HepG2 (cell line): ENCODE data around the gene PEMT.

Source experiments
- CHD2 ChIP-seq: IDR thresholded peaks from 2 replicates; pipeline ENCODE4 v1.6.1; 2011; ENCODE audit warnings: low read depth, low read length, improper control_type of control experiment
- FOXK2 ChIP-seq: fragments of 450-650 bp; IDR thresholded peaks from 2 replicates; pipeline ENCODE4 v1.6.1; 2016
- HNRNPK ChIP-seq: fragments of 200-400 bp; formaldehyde crosslinking; IDR thresholded peaks from 2 replicates; pipeline ENCODE4 v1.6.1; 2018; ENCODE audit warnings: low read length, low read depth, moderate library complexity, mild to moderate bottlenecking; ENCODE audit not compliant: poor library complexity, severe bottlenecking
- KLF9 ChIP-seq: IDR thresholded peaks from 2 replicates; pipeline ENCODE4 v1.6.1; 2016; ENCODE audit warnings: low read depth
- NPAS2 ChIP-seq: sonication (generic); formaldehyde crosslinking; IDR thresholded peaks from 2 replicates; pipeline ENCODE4 v1.8.0; 2022; ENCODE audit warnings: mild to moderate bottlenecking, missing genetic modification reagents, borderline replicate concordance
- POLR2AphosphoS5 ChIP-seq: IDR thresholded peaks from 2 replicates; pipeline ENCODE4 v1.6.1; 2012; ENCODE audit warnings: low read depth, low read length
- RAD51 ChIP-seq: fragments of 450-650 bp; IDR thresholded peaks from 2 replicates; pipeline ENCODE4 v1.6.1; 2016; ENCODE audit warnings: borderline replicate concordance
- TAF15 ChIP-seq: fragments of 200-400 bp; formaldehyde crosslinking; IDR thresholded peaks from one replicate; pipeline ENCODE4 v1.6.1; 2018; ENCODE audit warnings: mild to moderate bottlenecking, low read depth, low read length; ENCODE audit not compliant: poor library complexity, severe bottlenecking
- ZKSCAN8 ChIP-seq: IDR thresholded peaks from 2 replicates; pipeline ENCODE4 v1.6.1; 2016; ENCODE audit warnings: borderline replicate concordance, missing genetic modification reagents, missing compliant biosample characterization
- ZNF501 ChIP-seq: sonication (generic); formaldehyde crosslinking; IDR thresholded peaks from 2 replicates; pipeline ENCODE4 v1.5.1; 2020; ENCODE audit warnings: mild to moderate bottlenecking, moderate library complexity, missing genetic modification reagents
- TF ChIP-seq, protein P1 (sequence below): sonication (generic); formaldehyde crosslinking; conservative IDR thresholded peaks from 2 replicates; pipeline ENCODE4 v1.4.0; 2020; ENCODE audit warnings: missing genetic modification reagents
- TF ChIP-seq, protein P2 (sequence below): sonication (generic); formaldehyde crosslinking; IDR thresholded peaks from 2 replicates; pipeline ENCODE4 v1.5.0; 2020; ENCODE audit warnings: mild to moderate bottlenecking, missing genetic modification reagents, moderate library complexity

DNA sequence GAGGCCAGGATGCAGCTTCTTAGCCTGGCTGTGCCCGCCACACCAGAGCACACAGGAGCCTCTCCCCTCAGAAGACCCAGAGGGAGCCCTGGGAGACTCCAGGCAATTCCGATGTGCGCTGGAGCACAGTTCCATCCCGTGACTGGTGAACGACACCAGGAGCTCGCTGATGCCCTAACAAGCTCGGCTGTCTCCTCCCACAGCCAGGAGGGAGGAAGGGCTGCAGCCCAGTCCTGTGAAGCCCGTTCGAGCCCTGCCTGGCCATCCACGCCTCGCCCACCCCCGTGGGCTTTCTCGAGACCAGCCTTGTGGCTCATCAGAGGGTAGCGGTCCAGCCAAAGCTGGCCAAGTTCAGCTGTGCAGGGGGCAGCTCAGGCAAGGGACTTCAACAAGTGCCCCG, 73.5 kb downstream of the PEMT start:
- no peak for TF ChIP-seq NPAS2 (CRISPR knock-in tag)
- TF ChIP-seq CHD2: no peak
- no peak for TF ChIP-seq ZKSCAN8 (CRISPR knock-in tag)
- no peak for TF ChIP-seq POLR2AphosphoS5
- TF ChIP-seq FOXK2: no peak
- no peak for TF ChIP-seq RAD51
- TF ChIP-seq, protein P1, sequence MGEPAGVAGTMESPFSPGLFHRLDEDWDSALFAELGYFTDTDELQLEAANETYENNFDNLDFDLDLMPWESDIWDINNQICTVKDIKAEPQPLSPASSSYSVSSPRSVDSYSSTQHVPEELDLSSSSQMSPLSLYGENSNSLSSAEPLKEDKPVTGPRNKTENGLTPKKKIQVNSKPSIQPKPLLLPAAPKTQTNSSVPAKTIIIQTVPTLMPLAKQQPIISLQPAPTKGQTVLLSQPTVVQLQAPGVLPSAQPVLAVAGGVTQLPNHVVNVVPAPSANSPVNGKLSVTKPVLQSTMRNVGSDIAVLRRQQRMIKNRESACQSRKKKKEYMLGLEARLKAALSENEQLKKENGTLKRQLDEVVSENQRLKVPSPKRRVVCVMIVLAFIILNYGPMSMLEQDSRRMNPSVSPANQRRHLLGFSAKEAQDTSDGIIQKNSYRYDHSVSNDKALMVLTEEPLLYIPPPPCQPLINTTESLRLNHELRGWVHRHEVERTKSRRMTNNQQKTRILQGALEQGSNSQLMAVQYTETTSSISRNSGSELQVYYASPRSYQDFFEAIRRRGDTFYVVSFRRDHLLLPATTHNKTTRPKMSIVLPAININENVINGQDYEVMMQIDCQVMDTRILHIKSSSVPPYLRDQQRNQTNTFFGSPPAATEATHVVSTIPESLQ (CRISPR knock-in tag): no peak
- TF ChIP-seq KLF9 (CRISPR knock-in tag): no peak
- no peak for TF ChIP-seq ZNF501
- TF ChIP-seq TAF15: no peak
- TF ChIP-seq, protein P2, sequence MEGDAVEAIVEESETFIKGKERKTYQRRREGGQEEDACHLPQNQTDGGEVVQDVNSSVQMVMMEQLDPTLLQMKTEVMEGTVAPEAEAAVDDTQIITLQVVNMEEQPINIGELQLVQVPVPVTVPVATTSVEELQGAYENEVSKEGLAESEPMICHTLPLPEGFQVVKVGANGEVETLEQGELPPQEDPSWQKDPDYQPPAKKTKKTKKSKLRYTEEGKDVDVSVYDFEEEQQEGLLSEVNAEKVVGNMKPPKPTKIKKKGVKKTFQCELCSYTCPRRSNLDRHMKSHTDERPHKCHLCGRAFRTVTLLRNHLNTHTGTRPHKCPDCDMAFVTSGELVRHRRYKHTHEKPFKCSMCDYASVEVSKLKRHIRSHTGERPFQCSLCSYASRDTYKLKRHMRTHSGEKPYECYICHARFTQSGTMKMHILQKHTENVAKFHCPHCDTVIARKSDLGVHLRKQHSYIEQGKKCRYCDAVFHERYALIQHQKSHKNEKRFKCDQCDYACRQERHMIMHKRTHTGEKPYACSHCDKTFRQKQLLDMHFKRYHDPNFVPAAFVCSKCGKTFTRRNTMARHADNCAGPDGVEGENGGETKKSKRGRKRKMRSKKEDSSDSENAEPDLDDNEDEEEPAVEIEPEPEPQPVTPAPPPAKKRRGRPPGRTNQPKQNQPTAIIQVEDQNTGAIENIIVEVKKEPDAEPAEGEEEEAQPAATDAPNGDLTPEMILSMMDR (CRISPR knock-in tag): no peak
- TF ChIP-seq HNRNPK: no peak
